HG02610 (cell line): ENCODE measurements around the gene ATRX.
"Not testable (repeated sequence)": the region's sequence is repeated elsewhere in the genome, so short reads cannot be mapped to it uniquely, and the experiment has no call there.

Source experiments
- ATAC-seq: cut with Tn5 transposase; IDR thresholded peaks from one replicate; pipeline ENCODE4 v1.9.1; 2021; ENCODE audit warnings: mild to moderate bottlenecking, moderate library complexity; ENCODE audit not compliant: unreplicated experiment

The ATRX gene

GRCh38 chrX:77635373-77635772, 150.6 kb downstream of the ATRX start:
- no peak for ATAC-seq

- no peak for ATAC-seq
Measured at GRCh38 chrX:77628294-77629025, 157.6 kb downstream of the ATRX start.

DNA sequence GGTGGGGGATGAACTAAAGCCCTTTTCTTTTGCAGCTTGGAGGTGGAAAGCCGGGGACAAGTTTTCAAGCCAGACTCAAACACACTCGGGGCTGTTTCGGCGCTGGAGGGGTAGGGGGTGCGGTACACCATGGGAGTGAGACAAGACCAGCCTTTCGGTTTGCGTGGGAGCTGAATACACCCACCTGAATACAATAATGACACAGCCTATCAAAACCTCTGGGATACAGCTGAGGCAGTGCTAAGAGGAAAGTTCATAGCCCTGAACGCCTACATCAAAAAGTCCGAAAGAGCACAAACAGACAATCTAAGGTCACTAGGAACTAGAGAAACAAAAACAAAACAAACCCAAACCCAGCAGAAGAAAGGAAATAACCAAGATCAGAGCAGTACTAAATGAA, 163.3 kb downstream of the ATRX start:
- ATAC-seq = no peak

GRCh38 chrX:77622233-77622632, 163.8 kb downstream of the ATRX start:
- ATAC-seq = no peak

- ATAC-seq = not testable (repeated sequence)
Measured at GRCh38 chrX:77621453-77621852, 164.6 kb downstream of the ATRX start.

DNA sequence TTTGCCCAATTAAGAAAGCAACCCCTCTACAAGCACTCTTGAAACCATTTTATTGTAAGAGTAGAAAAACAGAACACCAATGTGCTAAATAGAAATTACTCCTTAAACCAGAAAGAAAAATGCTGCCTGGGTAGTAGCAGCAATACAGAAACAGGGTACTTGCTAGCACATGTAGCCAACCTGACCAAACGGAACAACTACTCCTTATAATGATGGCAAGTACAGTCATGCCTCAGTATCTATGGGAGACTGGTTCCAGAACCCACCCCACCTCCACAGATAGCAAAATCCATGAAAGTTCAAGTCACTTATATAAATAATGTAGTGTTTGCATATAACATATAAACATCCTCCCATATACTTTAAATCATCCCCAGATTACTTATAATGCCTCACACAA, 168.8 kb downstream of the ATRX start:
- ATAC-seq = no peak

GRCh38 chrX:77603635-77604336, 182.2 kb downstream of the ATRX start:
- ATAC-seq = no peak

- no peak for ATAC-seq
Measured at GRCh38 chrX:77597511-77597910, 188.5 kb downstream of the ATRX start.

DNA sequence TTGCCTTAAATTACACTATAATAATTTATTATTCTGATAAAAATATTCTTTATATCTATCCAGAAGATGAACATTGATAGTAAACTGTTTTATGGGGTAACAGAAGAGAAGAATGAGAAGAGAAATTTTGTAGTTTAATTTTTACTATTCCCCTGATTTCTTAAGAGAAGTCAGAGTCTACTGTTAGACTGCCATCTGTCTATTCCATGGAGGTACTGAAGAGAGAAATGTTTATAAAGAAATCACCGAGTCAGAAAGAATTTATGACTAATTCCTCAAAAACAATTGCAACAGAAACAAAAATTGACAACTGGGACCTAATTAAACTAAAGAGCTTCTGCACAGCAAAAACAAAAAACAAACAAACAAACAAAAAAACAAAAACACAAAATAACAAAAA, 188.9 kb downstream of the ATRX start:
- ATAC-seq = no peak

GRCh38 chrX:77595848-77596247, 190.2 kb downstream of the ATRX start:
- no peak for ATAC-seq

DNA sequence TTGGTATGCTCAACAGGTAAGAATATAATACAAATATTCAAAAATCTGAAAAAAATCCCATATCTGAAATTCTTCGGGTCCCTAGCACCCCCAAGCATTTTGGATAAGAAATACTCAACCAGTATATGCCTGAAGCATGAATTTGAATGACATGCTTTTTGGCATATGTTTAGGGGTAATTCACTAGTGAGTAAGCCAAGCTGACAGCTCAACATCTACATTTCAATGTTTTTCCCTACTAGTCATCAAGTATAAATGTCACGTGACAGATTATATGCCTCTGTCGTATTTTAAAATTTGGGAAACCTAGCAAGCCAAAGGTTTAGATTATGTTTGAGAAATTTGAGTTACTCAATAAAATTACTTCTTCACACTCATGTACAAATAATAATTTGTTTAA, 213.7 kb downstream of the ATRX start:
- no peak for ATAC-seq

DNA sequence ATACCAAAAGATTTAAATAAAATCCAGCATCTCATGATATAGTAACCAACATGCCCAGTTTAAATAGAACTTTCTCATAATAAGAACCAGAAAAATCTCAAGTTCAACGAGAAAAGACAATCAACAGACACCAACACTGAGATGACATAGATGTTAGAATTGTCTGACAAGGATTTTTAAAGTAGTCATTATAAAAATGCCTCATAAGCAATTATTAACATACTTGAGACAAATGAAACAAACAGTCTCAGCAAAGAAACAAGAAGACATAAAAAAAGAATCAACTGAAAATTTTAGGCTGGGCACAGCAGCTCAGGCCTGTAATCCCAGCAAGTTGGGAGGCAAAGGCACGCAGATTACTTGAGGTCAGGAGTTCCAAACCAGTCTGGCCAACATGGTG, 220.7 kb downstream of the ATRX start:
- ATAC-seq = no peak

DNA sequence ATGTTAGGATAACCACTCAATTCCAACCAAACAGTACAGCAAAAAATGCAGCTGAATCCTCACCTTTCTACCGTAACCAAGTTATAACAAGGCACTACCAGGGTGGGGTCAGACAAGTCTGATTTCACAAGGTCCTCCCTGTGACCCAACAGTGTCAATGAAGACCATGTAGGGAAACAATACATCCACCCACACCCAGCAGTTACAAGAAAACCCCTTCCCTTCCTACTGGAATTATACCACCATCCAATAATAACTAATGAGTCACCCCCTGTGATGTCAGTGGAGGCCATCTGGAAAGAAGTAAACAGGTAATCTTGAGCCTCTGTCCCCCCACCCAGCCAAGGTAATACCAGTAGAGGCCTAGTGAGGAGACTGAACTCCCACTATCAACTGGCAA, 221.2 kb downstream of the ATRX start:
- ATAC-seq = no peak

DNA sequence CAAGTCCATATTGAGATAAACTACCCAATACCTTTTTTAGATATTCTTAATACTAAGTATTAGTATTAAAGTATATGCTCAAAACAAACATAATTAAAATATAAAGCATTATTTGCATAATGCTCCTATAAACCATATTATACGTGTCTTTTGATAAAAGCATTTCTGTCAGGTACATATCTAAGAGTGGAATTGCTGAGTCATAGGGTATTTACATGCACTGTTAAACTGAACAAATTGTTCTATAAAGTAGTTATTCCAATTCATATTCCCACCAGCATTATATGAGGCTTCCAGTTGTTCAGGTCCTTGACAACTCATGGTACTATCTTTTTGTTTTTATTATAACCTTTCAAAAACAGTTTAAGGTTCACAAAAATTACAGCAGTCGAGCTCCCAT, 224.6 kb downstream of the ATRX start:
- ATAC-seq = no peak

- no peak for ATAC-seq
Measured at GRCh38 chrX:77556276-77556675, 229.7 kb downstream of the ATRX start.

DNA sequence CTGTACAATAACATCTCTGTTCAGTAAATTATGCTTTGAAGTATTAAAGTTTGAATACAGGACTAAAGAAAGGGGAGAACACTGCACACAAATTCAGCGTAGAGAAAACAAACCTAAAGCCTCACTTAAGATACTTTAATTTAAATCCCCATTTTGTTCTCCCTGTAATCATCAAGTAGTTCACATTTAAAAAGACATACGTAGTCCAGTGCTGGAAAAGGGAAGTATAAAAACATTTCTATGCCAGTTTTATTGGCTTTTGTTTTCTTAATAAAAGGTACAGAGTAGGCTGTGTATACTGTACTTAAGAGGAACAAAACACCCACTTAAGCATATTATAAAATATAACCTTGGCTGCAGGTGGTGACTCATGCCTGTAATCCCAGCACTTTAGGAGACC, 237.3 kb downstream of the ATRX start:
- no peak for ATAC-seq

- ATAC-seq = not testable (repeated sequence)
Measured at GRCh38 chrX:77539778-77540177, 246.2 kb downstream of the ATRX start.

DNA sequence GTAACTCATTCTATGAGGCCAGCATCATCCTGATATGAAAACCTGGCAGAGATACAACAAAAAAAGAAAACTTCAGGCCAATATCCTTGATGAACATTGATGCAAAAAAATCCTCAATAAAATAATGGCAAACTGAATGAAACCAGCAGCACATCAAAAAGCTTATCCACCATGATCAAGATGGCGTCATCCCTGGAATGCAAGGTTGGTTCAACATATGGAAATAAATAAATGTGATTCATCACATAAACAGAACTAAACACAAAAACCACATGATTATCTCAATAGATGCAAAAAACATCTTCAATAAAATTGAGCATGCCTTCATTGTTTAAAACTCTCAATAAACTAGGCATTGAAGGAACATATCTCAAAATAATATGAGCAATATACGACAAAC, 254.8 kb downstream of the ATRX start:
- not testable (repeated sequence) for ATAC-seq

GRCh38 chrX:77528034-77528433, 258.0 kb downstream of the ATRX start:
- ATAC-seq = no peak

DNA sequence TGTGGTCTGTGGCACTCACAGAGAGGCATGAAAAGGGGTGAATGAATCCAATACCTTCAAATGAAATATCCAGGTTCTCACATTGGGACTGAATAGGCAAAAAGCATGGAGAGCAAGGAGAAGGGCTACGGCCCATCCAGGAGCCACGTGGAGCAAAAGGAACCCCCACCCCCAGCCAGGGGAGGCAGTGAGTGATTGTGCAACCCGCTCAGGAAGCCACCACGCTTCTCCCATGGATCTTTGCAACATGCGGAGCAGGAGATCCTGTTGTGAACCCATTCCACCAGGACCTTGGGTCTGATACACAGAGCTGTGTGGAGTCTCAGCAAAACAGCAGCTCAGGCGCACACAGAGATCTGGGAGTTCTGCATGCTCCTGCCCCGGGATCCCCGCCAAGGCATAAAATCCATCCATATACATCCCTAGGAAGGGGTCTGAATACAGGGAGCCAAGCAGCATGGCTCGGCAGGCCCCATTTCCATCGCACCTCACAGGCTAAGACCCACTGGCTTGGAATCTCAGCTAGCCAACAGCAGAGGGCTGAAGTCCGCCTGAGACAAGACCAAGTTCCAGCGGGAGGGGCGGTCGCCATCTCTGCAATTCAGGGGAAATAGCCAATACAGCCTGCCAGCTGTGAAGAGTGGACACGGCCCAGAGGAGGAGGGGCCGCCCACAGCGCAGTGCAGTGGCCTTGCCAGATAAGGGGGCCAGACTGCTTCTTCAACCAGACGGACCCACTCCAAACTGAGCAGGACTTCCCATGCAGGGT, 258.6 kb downstream of the ATRX start:
- no peak for ATAC-seq

GRCh38 chrX:77519765-77520164, 266.3 kb downstream of the ATRX start:
- no peak for ATAC-seq

- ATAC-seq = no peak
Measured at GRCh38 chrX:77514177-77514576, 271.8 kb downstream of the ATRX start.
